IPS-20b (cell line): ENCODE results near the gene VPS8.

Experiments
- H3K27ac ChIP-seq: one replicate; pipeline ENCODE4 v1.5.1; 2013; ENCODE audit warnings: low read length
- H3K27me3 ChIP-seq: 2 replicates; pipeline ENCODE4 v1.6.1; 2013; ENCODE audit warnings: mild to moderate bottlenecking, low read length, inconsistent platforms; ENCODE audit not compliant: insufficient read depth
- H3K36me3 ChIP-seq: 2 replicates; pipeline ENCODE4 v1.6.1; 2013; ENCODE audit warnings: low read depth, mild to moderate bottlenecking, inconsistent platforms, low read length, moderate library complexity; ENCODE audit not compliant: insufficient read depth
- H3K4me1 ChIP-seq: 2 replicates; pipeline ENCODE4 v1.6.1; 2013; ENCODE audit warnings: mild to moderate bottlenecking, control low read depth, inconsistent platforms, low read length, moderate library complexity; ENCODE audit not compliant: insufficient read depth
- H3K4me3 ChIP-seq: 2 replicates; pipeline ENCODE4 v1.5.1; 2013; ENCODE audit warnings: mild to moderate bottlenecking, low read length, inconsistent platforms
- H3K9ac ChIP-seq: 2 replicates; pipeline ENCODE4 v1.6.1; 2013; ENCODE audit warnings: low read depth, mild to moderate bottlenecking, inconsistent platforms, low read length, moderate library complexity
- H3K9me3 ChIP-seq: 2 replicates; pipeline ENCODE4 v1.6.1; 2013; ENCODE audit warnings: mild to moderate bottlenecking, low read depth, low read length, inconsistent platforms; ENCODE audit not compliant: insufficient read depth

VPS8 gene

GRCh38 chr3:184811999-184812661 is at the start of gene VPS8:
Gene VPS8 (plus strand): TSS chr3:184812166. CDS start chr3:184824633, 12,467 bp downstream.
- H3K36me3 ChIP-seq, result no peaks in the 10 kb centered on the region
- peak within 1 kb of the TSS; percentile 83 for H3K4me3 ChIP-seq
- no peaks in the 10 kb centered on the region for H3K9me3 ChIP-seq
- H3K27me3 ChIP-seq, result peaks cover 8% of the 10 kb centered on the region
- H3K4me1 ChIP-seq, result peaks cover 4% of the 10 kb centered on the region; the same call in 1 of the 2 replicates
- H3K27ac ChIP-seq, result no peak within 1 kb of the TSS
- H3K9ac ChIP-seq, result peak within 1 kb of the TSS; percentile 75; the same call in 1 of the 2 replicates

DNA sequence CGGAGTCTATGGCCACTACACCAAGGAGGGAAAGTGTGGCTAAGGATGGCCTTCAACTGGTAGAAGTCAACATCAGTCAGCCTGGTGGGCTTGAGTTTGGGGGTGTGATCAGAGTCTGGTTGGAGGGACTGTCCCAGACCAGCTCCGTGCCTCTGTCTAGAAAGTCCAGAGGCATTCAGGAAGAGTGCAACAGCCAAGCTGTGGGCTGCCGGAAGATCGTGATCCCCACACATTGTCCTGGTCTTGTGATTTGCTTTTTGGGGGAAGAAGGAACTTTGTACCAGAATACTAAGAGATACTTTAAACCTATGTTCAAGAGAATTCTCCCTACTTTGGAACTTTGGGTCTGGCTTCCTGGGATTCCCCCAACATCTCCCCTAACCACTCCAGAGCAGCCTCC is 47.8 kb upstream of the VPS8 start:
- Histone ChIP-seq H3K9me3 (no peaks in the 10 kb centered on the region), H3K4me1 (no peaks in the 10 kb centered on the region), H3K27ac (no peak overlapping the region), H3K27me3 (0 out of 2 replicates have a peak, but pooled peaks cover 4% of the 10 kb centered on the region), H3K4me3 (no peak overlapping the region), H3K9ac (no peak overlapping the region), H3K36me3 (no peaks in the 10 kb centered on the region)

GRCh38 chr3:184765047-184765729 is 46.8 kb upstream of the VPS8 start:
- H3K9ac ChIP-seq, result no peak overlapping the region
- no peaks in the 10 kb centered on the region for H3K9me3 ChIP-seq
- 0 out of 2 replicates have a peak, but pooled peaks cover 4% of the 10 kb centered on the region for H3K27me3 ChIP-seq
- H3K27ac ChIP-seq, result no peak overlapping the region
- no peaks in the 10 kb centered on the region; the same call in 1 of the 2 replicates for H3K4me1 ChIP-seq
- no peaks in the 10 kb centered on the region for H3K36me3 ChIP-seq
- H3K4me3 ChIP-seq, result no peak overlapping the region

- Histone ChIP-seq H3K27me3 (0 out of 2 replicates have a peak, but pooled peaks cover 4% of the 10 kb centered on the region), H3K27ac (no peak overlapping the region), H3K9me3 (no peaks in the 10 kb centered on the region), H3K9ac (no peak overlapping the region), H3K36me3 (no peaks in the 10 kb centered on the region), H3K4me1 (no peaks in the 10 kb centered on the region; the same call in 1 of the 2 replicates), H3K4me3 (no peak overlapping the region)
Observed at GRCh38 chr3:184765730-184766074, 46.3 kb upstream of the VPS8 start.

DNA sequence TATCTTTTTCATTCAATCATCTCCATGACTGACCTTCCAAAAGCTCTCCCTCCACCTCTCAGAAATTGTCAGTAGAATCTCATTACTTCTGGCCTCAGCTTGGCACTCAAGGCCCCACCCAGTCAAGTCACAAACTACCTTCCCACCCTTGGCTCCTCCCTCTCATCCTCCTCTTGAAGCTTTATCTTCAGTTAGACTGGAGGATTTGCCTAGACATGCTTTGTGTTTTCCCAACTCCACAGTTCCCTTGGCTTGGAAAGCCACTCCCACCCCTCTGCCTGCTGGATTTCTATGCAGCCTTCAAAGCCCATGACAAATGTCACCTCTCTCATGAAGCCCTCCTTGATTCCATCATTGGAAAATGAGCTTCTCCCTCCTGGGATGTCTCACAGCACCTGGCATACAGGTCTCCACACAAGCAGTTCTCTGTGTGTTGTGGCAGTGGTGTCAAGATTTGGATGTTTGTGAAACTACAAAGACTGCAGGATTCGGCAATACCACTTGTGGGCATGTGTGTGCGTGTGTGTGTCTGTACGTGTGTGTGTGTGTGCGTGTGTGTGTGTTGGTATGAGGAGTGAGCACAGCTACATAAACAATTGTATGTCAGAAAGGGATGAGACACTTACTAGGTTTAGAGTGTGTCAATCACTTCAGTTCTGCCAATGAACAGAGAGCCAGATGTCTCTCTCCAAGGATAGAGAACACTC is 45.3 kb upstream of the VPS8 start:
- Histone ChIP-seq H3K9me3 (no peaks in the 10 kb centered on the region), H3K27me3 (0 out of 2 replicates have a peak, but pooled peaks cover 4% of the 10 kb centered on the region), H3K4me1 (no peaks in the 10 kb centered on the region; the same call in 1 of the 2 replicates), H3K27ac (no peak overlapping the region), H3K9ac (no peak overlapping the region), H3K36me3 (no peaks in the 10 kb centered on the region), H3K4me3 (no peak overlapping the region)

GRCh38 chr3:184767377-184767776 is 44.6 kb upstream of the VPS8 start:
- no peaks in the 10 kb centered on the region; the same call in 1 of the 2 replicates for H3K4me1 ChIP-seq
- H3K36me3 ChIP-seq, result no peaks in the 10 kb centered on the region
- H3K27me3 ChIP-seq, result 0 out of 2 replicates have a peak, but pooled peaks cover 4% of the 10 kb centered on the region
- no peak overlapping the region for H3K9ac ChIP-seq
- H3K4me3 ChIP-seq, result no peak overlapping the region
- H3K27ac ChIP-seq, result no peak overlapping the region
- no peaks in the 10 kb centered on the region for H3K9me3 ChIP-seq

DNA sequence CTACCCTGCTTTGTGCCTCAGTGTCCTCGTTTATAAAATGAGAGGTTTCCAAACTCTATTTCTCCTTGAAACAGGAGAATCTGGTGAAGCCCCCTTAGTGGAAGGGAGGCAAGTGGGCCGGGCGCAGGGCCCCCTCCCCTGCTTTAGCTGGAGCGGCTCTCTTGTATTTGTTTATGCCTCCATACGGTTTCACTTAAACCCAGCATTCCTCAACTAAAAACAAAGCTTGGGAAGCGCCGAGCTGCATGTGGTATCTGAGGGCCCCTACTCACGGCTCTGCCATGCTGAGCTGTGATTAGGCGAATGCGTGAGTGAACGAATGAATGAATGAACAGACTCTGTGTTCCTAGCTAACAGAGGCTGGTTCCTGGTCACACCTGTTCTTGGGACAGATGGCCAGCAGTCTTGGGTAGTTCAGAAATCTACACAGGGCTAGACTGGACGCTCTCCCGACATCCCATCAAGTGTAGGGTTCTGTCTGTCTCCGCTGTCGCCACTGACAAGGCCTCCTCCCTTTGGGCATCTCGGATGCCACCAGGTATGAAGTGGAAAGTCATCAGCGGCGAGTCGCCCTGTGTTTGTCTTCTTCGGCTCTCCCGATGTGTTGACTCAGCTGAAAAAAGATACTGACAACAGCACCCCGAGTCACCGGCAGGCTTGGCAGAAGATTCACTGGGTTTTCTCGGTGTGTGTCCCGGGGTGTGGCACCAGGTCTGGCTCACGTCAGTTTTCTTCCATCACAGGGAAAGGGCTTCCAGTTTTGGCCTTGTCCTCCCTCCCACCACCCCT is 42.4 kb upstream of the VPS8 start:
- Histone ChIP-seq H3K9ac (no peak overlapping the region), H3K36me3 (no peaks in the 10 kb centered on the region), H3K4me1 (no peaks in the 10 kb centered on the region; the same call in 1 of the 2 replicates), H3K4me3 (no peak overlapping the region), H3K9me3 (no peaks in the 10 kb centered on the region), H3K27ac (no peak overlapping the region), H3K27me3 (0 out of 2 replicates have a peak, but pooled peaks cover 4% of the 10 kb centered on the region)

DNA sequence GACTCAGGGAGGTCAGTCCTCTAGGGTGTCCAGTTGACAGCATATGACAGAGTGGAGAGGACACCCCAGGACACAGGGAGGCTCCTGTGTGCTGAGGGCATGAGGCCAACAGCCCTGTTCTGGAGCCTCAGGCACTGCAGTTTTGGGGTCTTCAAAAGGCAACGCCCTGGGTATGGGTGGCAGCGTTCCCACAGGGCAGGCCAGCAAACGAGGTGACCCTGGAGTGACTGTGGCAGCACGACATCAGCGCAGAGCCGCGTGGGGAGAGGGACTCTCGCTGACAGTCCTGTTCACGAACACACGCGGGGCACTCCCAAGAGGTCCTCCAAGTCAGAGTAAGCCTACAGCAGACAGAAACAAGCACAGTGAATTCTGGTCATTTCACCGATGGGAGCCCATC is 41.4 kb upstream of the VPS8 start:
- Histone ChIP-seq H3K4me3 (no peak overlapping the region), H3K4me1 (no peaks in the 10 kb centered on the region; the same call in 1 of the 2 replicates), H3K27me3 (0 out of 2 replicates have a peak, but pooled peaks cover 4% of the 10 kb centered on the region), H3K9me3 (no peaks in the 10 kb centered on the region), H3K9ac (no peak overlapping the region), H3K27ac (no peak overlapping the region), H3K36me3 (no peaks in the 10 kb centered on the region)

- H3K27me3 ChIP-seq, result 0 out of 2 replicates have a peak, but pooled peaks cover 4% of the 10 kb centered on the region
- H3K4me1 ChIP-seq, result no peaks in the 10 kb centered on the region; the same call in 1 of the 2 replicates
- H3K27ac ChIP-seq, result no peak overlapping the region
- H3K36me3 ChIP-seq, result no peaks in the 10 kb centered on the region
- H3K9me3 ChIP-seq, result no peaks in the 10 kb centered on the region
- H3K9ac ChIP-seq, result no peak overlapping the region
- H3K4me3 ChIP-seq, result no peak overlapping the region
Observed at GRCh38 chr3:184771301-184772127, 40.5 kb upstream of the VPS8 start.

GRCh38 chr3:184772667-184773272 is 39.2 kb upstream of the VPS8 start:
- 0 out of 2 replicates have a peak, but pooled peaks cover 4% of the 10 kb centered on the region for H3K27me3 ChIP-seq
- no peak overlapping the region for H3K9ac ChIP-seq
- H3K4me1 ChIP-seq, result no peaks in the 10 kb centered on the region; the same call in 1 of the 2 replicates
- no peak overlapping the region for H3K4me3 ChIP-seq
- no peak overlapping the region for H3K27ac ChIP-seq
- no peaks in the 10 kb centered on the region for H3K9me3 ChIP-seq
- no peaks in the 10 kb centered on the region for H3K36me3 ChIP-seq
